ENCODE measurements around the gene EDAR.

EDAR gene

DNA sequence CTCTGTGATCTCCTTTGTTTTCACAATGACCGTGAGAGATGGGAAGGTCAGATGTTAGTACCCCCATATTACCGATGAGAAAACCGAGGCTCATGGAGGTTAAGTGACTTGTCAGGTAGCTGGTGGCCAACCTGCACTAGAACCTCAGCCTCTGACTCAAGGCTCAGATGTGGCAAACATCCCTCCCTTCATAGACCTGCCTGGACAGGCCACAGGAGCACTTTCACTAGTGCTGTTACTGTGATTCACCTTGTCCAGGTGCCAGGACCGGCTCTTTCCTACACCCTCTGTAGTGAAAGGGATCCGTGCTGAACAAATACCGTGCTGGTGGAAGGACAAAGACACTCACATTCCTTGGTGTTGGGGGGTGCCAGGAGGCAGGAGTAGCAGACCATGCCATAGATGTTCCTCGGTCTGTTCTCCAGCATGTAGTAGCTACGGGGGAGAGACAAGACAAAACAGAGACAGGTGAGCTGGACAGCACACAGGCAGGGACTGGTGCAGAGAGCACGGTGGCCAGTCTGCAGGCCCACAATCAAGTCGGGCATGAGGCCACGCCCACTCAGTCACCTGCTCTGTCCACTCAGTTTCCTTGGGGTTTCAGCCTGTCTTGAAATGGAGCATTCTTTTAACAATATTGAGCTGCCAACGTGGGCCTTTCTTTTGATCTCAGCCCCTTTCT lies 65.9 kb downstream of the EDAR start:
- no peak for DNase-seq

GRCh38 chr2:108922141-108922915 lies 66.7 kb downstream of the EDAR start:
- DNase-seq = no peak

DNA sequence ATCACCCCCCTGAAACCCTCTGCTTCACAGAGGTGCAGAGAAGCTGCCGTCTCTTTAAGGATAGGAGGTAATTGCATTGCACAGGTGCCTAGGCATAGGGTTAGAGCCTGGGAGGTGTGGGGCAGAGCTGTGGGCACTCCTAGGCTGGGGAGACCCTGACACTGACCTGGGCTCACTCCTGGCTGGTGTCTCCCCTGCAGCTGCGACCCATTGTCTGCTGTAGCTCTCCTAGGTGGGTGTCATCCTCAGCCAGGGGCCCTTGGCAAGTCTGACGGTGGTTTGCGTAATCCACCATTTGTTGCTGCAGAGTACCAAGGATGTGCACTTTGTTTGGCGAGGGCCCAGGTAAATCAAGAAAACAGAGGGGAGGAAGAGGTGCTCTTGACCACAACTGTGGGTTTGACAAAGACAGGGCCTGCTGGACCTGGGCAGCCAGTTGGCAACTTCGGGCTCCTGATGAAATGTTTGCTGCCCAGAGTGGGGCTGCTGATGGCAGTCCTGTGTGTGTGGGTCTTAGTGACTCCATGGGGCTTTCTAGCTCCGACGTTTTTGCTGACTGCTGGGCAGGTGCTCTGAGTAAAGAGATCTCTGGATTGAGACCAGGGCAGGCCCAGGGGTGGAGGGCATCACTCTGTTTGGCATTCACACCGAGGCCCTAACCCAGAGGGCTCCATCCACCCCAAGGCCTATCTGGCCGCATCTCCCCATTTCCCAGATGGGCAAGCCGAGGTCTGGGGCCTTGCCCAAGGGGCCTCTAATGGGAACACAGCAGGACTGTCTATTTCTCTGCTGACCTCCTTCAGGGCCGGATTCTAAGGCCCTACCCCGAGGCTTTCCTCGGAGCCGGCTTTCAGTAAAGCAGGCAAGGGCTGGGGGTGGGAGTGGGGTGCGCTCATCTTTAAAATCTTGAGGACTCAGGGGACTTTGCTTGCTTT lies 67.7 kb downstream of the EDAR start:
- no peak for DNase-seq

DNA sequence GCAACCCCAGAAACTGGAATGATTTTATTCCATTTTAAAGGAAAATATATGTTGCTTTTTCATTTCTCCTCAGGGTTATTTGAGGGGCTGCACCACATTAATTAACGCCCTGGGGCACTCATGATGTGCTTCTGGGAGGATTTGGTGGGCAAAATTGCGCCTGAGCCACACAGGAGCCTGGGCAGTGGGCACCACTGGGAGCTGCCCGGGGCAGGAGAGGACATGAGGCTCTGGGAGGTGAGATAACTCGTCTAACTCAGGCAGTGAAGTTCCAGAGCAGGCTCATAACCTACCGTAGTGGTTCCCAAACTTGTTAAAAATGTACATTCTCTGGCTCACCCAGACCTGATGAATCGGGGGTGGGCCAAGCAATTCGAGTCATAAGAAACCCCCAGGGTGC lies 68.3 kb downstream of the EDAR start:
- no peak for DNase-seq

DNA sequence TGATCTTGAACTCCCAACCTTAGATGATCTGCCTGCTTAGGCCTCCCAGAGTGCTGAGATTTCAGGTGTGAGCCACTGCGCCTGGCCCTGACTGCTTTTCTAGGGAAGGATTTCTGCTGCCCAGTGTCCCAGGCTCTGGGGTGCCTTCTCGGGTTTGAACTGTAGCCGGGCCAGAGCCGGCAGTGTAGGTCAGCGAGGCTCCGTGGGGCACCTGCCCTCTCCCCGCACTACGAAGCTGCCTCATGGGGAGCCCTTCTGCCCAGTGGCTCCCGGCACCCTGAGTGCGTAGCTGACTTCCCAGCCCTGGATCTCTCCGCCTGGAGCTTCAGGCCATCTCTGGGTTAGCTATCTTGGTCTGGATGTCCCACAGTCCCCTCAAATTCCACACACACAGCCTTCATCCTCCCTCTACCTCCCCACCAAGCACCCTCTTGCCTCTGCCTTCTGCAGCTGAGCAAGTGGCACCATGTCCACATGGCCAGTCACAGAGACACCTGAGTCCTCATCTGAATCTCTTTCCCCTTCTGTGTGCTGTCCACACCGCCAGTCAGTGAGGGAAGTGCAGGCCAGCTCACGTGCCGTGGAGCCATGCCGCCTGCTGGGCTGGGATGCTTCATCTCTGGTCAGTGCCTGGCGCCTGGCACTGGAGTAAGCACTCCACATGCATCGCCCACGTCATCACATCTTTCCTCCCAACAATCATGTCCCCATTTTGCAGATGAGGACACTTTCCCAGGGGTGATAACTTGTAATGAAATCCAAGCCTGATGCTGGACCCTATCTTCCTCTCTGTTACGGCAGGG lies 69.2 kb downstream of the EDAR start:
- DNase-seq = no peak

DNA sequence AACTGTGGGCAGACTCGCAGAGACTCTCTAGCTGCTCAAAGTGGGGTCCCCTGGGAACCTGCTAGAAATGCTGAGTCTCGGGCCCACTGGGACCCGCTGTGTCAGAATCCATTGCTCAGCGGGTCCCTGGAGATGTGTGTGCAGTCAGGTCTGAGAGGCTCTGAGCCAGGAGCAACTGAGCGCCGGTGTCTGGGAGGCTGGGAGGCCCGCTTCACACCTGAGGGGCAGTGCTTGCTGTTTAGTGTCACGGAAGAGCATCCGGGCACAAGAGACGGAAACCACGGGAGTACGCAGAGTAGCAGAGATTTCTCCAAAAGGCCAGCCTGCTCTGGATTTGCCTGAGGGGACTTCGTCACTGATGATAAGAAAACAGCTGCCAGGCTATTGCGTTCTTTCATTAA lies 70.1 kb downstream of the EDAR start:
- DNase-seq = no peak

DNA sequence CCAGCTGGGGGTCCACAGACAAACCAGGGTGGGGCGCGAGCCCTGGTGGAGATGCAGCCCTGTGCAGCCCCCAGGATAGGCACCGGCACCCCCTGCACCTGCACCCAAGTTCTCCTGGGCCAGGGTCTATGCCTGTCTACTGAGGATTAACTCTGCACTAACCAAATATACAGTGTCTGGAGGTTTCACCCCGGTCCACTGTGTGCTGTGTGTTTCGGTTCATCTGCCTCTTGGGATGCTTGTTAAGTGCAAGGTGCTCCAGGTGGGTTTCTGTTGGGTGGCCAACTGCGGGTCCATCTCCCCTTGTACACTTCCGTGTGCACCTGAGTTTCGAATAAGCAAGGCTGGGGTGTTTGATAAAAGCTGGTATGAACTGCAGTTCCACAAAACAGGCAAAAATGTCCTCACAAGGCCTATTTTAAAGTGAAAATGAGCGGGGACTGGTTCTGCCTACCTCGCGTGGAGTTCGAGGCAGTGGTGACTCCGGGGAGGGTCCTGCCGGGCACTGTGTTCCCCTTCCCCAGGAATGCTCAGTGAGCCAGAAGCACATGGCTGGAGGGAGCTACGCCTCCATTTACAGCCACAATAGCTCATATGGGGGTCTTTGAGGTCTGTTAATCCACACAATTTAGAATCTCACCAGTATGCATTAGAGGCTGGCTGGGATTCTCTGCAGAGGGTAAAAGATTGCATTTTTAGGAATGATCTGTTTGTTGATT lies 70.7 kb downstream of the EDAR start:
- no peak for DNase-seq

DNA sequence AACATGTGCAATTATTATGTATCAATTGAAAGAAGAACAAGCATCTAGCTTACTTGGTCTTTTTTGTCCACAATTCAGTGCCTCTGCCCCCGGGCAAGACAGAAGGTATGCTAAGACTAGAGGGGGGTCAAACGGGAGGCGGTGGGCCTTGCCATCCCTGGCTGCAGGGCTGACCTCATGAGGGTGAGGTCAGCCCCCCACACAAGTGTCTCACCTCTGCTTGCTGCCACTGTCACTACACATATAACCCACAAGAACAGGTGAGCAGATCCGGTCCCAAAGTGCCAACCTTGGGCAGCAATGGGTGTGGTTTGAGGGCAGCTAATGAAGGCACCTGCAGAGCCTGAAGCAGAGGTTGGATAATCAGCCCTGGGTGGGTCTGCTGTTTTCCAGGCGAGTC lies 71.5 kb downstream of the EDAR start:
- no peak for DNase-seq

- DNase-seq = no peak
Observed at GRCh38 chr2:108916796-108917421, 72.1 kb downstream of the EDAR start.

GRCh38 chr2:108916122-108916795 lies 72.8 kb downstream of the EDAR start:
- no peak for DNase-seq

DNA sequence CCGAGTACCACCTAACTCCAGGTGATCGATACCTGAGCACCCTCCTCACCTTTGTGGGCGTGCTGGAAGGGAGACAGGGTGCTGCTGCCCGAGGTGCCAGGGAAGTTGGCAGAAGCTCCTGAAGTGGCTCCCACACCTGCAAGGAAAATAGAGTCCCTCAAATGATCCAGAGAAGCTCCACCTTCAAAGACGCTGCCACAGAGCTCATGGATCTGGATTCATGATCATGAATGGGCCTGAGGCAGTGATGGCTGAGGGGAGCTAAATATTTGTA lies 76.5 kb downstream of the EDAR start:
- DNase-seq = no peak

- DNase-seq = no peak
Observed at GRCh38 chr2:108911807-108912628, 77.0 kb downstream of the EDAR start.

DNA sequence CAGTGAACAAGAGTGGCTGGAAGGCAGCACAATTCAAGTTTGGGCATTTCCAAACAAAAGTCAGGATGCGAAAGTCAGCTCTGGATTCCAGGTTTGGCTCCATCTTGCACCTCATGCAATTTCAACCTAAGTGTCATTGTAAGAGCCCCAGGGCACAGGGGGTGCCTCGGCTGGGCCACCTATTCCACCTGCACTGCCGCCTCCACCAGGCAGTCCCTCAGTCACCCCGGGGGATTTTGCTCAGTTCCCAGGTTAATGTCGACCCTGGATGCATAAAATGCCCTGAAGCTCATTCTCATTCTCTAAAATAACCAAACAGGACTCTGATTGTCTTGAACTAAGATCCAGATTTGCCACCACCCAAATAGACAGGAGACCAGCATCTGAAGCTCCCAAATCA lies 77.6 kb downstream of the EDAR start:
- DNase-seq = no peak

GRCh38 chr2:108910541-108911396 lies 78.3 kb downstream of the EDAR start:
- DNase-seq = no peak

DNA sequence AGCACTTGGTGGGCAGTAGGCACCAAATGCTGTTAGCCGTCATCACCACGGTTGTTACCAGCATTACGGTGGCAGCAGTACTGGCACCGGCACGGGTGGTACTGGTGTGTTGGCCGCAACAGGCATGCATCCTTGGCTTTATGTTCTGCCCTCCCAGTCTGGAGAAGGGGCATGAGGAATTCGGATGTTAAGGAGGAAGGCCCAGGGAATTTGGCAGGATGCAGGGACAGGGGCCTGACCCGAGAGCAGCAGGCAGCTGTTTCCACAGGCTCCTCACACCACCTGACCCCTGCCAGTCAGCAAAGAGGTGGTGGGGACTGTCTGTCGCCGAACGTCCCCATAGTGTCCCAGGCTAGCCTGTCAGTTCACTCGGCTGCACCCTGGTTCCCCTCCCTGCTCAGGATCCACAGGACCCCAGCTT lies 79.0 kb downstream of the EDAR start:
- no peak for DNase-seq

GRCh38 chr2:108909275-108909823 lies 79.7 kb downstream of the EDAR start:
- no peak for DNase-seq

DNA sequence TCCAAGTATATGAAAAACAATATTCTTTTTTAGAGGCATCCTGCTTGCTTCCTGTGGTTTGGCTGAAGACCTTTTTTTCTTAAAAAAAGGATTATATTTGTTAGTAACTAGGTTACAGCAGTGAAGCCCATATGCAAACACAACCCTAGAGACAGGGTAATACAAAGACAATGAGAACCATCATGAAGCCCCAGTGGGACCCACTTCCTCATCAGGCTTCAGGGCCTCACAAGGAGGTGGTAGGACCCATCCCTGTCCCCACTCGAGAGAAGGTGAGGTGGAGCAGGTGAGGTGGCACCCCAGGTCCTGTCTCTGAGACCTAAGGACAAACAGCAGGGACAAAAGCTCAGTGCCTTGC lies 80.3 kb downstream of the EDAR start:
- no peak for DNase-seq

DNA sequence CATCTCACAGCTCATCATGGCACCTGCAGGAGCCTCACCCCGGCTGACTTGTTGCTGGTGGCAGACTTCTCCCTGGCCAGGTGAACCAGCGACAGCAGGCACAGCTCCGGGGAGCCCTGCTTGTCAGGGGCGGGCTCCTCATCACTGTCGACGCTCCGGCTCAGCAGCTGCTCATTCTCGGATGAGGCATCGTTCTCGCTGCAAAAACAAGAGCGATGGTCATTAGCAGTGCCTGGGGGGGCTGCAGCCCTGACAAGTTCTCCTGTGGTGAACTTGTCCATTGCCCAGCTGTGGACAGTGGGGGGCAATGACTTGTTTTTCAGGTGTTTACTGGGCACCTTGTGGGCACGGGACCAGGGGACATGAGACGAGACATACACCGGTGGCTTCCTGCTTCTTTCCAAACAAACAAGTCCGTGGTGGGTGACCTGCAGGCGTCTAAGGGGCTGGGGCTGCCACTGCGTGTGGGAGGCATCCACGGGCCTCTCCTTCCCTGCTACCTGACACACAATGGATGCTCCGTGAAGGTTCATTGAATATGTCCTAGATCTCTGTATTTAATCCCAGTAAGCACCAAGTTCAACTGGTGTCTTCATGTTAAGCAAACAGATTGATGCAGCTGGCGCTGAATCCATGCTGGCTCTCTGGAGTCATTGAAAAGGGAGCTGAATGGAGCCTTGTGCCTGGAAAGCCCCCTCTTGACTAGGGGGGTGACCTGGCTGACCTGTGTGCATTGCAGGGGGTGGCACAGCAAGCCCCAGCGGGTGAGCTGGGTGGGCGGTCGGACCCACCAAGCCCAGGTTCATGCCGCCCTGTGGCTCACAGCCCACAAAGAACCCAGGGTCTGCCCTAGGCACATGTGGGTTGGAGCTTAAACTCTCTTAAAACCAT lies 81.0 kb downstream of the EDAR start:
- DNase-seq = no peak

All from activated T-cell treated with anti-CD3 and anti-CD28 coated beads, Interleukin-2, amount 50 U/mL, for 1 hour (primary cell).